H9 (cell line): ENCODE data around the gene PCBD2. TPM values are rescaled to one million over a fixed set of nuclear protein-coding genes. Genes with fewer than 3 reads are reported as not detected.

Experiments
- DNase-seq: peaks from one replicate; pipeline ENCODE4 v3.0.0-alpha.2; 2017
- H2AFZ ChIP-seq: one replicate; pipeline ENCODE4 v1.6.1; 2013; ENCODE audit warnings: mild to moderate bottlenecking, low read length, control low read depth, moderate library complexity
- H2AK5ac ChIP-seq: 2 replicates; pipeline ENCODE4 v1.6.1; 2013; ENCODE audit warnings: low read length, control low read depth, mixed read lengths; ENCODE audit not compliant: insufficient read length
- H2BK120ac ChIP-seq: one replicate; pipeline ENCODE4 v1.6.1; 2013; ENCODE audit warnings: low read depth, mild to moderate bottlenecking, low read length, control low read depth, inconsistent platforms; ENCODE audit not compliant: poor library complexity, severe bottlenecking
- H2BK12ac ChIP-seq: 2 replicates; pipeline ENCODE4 v1.6.1; 2013; ENCODE audit warnings: low read length, control low read depth, mixed read lengths, low read depth; ENCODE audit not compliant: insufficient read length
- H2BK15ac ChIP-seq: 2 replicates; pipeline ENCODE4 v1.6.1; 2013; ENCODE audit warnings: low read depth, low read length, control low read depth
- H2BK20ac ChIP-seq: one replicate; pipeline ENCODE4 v1.6.1; 2013; ENCODE audit warnings: low read depth, mild to moderate bottlenecking, low read length, control low read depth, inconsistent platforms; ENCODE audit not compliant: poor library complexity, severe bottlenecking
- H2BK5ac ChIP-seq: 2 replicates; pipeline ENCODE4 v1.6.1; 2013; ENCODE audit warnings: low read length, control low read depth, mixed read lengths; ENCODE audit not compliant: insufficient read length
- H3K14ac ChIP-seq: 2 replicates; pipeline ENCODE4 v1.6.1; 2013; ENCODE audit warnings: low read length, control low read depth; ENCODE audit not compliant: insufficient read depth
- H3K18ac ChIP-seq: 2 replicates; pipeline ENCODE4 v1.6.1; 2013; ENCODE audit warnings: low read depth, mild to moderate bottlenecking, mixed read lengths, low read length, control low read depth; ENCODE audit not compliant: insufficient read length
- H3K23ac ChIP-seq: 2 replicates; pipeline ENCODE4 v1.6.1; 2013; ENCODE audit warnings: low read length, control low read depth, mixed read lengths, low read depth; ENCODE audit not compliant: insufficient read length
- H3K23me2 ChIP-seq: 2 replicates; pipeline ENCODE4 v1.6.1; 2013; ENCODE audit warnings: low read depth, mild to moderate bottlenecking, mixed read lengths, low read length, control low read depth; ENCODE audit not compliant: insufficient read length, poor library complexity, severe bottlenecking
- H3K27ac ChIP-seq: 2 replicates; pipeline ENCODE4 v1.5.1; 2013; ENCODE audit warnings: low read length, control low read depth, mixed read lengths, low read depth; ENCODE audit not compliant: insufficient read length
- H3K27me3 ChIP-seq: 2 replicates; pipeline ENCODE4 v1.6.1; 2013; ENCODE audit warnings: low read length, control low read depth, inconsistent platforms; ENCODE audit not compliant: insufficient read depth
- H3K4ac ChIP-seq: 2 replicates; pipeline ENCODE4 v1.6.1; 2013; ENCODE audit warnings: low read depth, mild to moderate bottlenecking, control low read depth, inconsistent platforms, low read length, moderate library complexity
- H3K4me1 ChIP-seq: 2 replicates; pipeline ENCODE4 v1.6.1; 2013; ENCODE audit warnings: low read length, control low read depth, inconsistent platforms; ENCODE audit not compliant: insufficient read depth
- H3K4me2 ChIP-seq: 2 replicates; pipeline ENCODE4 v1.6.1; 2013; ENCODE audit warnings: low read length, control low read depth, mixed read lengths; ENCODE audit not compliant: insufficient read length, insufficient read depth
- H3K56ac ChIP-seq: 2 replicates; pipeline ENCODE4 v1.6.1; 2013; ENCODE audit warnings: low read depth, mild to moderate bottlenecking, mixed read lengths, low read length, control low read depth; ENCODE audit not compliant: insufficient read length
- H3K79me1 ChIP-seq: 2 replicates; pipeline ENCODE4 v1.6.1; 2013; ENCODE audit warnings: low read depth, mild to moderate bottlenecking, moderate library complexity, low read length, control low read depth, inconsistent platforms; ENCODE audit not compliant: insufficient read depth, poor library complexity, severe bottlenecking
- H3K79me2 ChIP-seq: 2 replicates; pipeline ENCODE4 v1.6.1; 2013; ENCODE audit warnings: low read length, control low read depth, inconsistent platforms; ENCODE audit not compliant: insufficient read depth
- H3K9ac ChIP-seq: 2 replicates; pipeline ENCODE4 v1.6.1; 2013; ENCODE audit warnings: low read length, control low read depth, mixed read lengths; ENCODE audit not compliant: insufficient read length; ENCODE audit errors: extremely low read depth
- H3K9me3 ChIP-seq: one replicate; pipeline ENCODE4 v1.6.1; 2013; ENCODE audit warnings: low read depth, low read length, inconsistent platforms; ENCODE audit not compliant: control insufficient read depth
- H3T11ph ChIP-seq: one replicate; pipeline ENCODE4 v1.6.1; 2013; ENCODE audit warnings: mild to moderate bottlenecking, low read length, control low read depth, inconsistent platforms
- H4K20me1 ChIP-seq: one replicate; pipeline ENCODE4 v1.6.1; 2013; ENCODE audit not compliant: control insufficient read depth, insufficient read length, insufficient read depth
- H4K5ac ChIP-seq: 2 replicates; pipeline ENCODE4 v1.6.1; 2013; ENCODE audit warnings: low read depth, mild to moderate bottlenecking, mixed read lengths, low read length, control low read depth; ENCODE audit not compliant: insufficient read length
- H4K8ac ChIP-seq: replicated peaks from 2 replicates; pipeline ENCODE4 v1.6.1; 2013; ENCODE audit warnings: low read length, control low read depth, mixed read lengths, low read depth; ENCODE audit not compliant: insufficient read length
- H4K91ac ChIP-seq: 2 replicates; pipeline ENCODE4 v1.6.1; 2013; ENCODE audit warnings: low read depth, mild to moderate bottlenecking, moderate library complexity, mixed read lengths, low read length, control low read depth; ENCODE audit not compliant: insufficient read length
- H3K27ac Mint-ChIP-seq, 3 experiments: 2 replicates in 2 of 3; 3 replicates in 1 of 3; pipeline ENCODE4 v1.8.0; 2020 to 2021; ENCODE audit warnings: mixed read lengths in 3 of 3, mild to moderate bottlenecking in 1 of 3, moderate library complexity in 1 of 3
- H3K27me3 Mint-ChIP-seq: 2 replicates; pipeline ENCODE4 v1.8.0; 2021; ENCODE audit warnings: low read depth, mild to moderate bottlenecking, moderate library complexity, mixed read lengths
- H3K36me3 Mint-ChIP-seq, 3 experiments: 2 replicates in 2 of 3; 3 replicates in 1 of 3; pipeline ENCODE4 v1.8.0; 2020 to 2021; ENCODE audit warnings: low read depth in 3 of 3, mixed read lengths in 3 of 3; ENCODE audit not compliant: insufficient read depth in 1 of 3
- H3K4me1 Mint-ChIP-seq, 2 experiments: 2 replicates each; pipeline ENCODE4 v1.8.0; 2020; ENCODE audit warnings: mixed read lengths in 2 of 2
- H3K4me3 Mint-ChIP-seq, 2 experiments: 2 replicates in 1 of 2; 3 replicates in 1 of 2; pipeline ENCODE4 v1.8.0; 2020 to 2021; ENCODE audit warnings: mild to moderate bottlenecking in 2 of 2, mixed read lengths in 2 of 2, moderate library complexity in 1 of 2
- H3K9me3 Mint-ChIP-seq, 2 experiments: 2 replicates in 1 of 2; 3 replicates in 1 of 2; pipeline ENCODE4 v1.8.0; 2020; ENCODE audit warnings: mild to moderate bottlenecking in 2 of 2, mixed read lengths in 2 of 2, moderate library complexity in 1 of 2
- CTCF ChIP-seq: fragments of 200-600 bp; sonication (generic); conservative IDR thresholded peaks from 3 replicates; pipeline ENCODE4 v1.8.0; 2021; ENCODE audit warnings: antibody characterized with exemption, mild to moderate bottlenecking
- WGBS: extraction: QIAGEN DNeasy Blood & Tissue Kit; methylation state at CpG from one replicate; pipeline ENCODE4 v1.1.7; 2013; ENCODE audit warnings: missing lambda C conversion rate, low lambda C conversion rate, mixed read lengths; ENCODE audit not compliant: insufficient read length; ENCODE audit errors: extremely low coverage; 5-methylcytosine and 5-hydroxymethylcytosine counted together
- total RNA-seq: library from RNA; stranded (reverse); gene quantifications from 2 replicates; pipeline ENCODE4 v1.2.1, GENCODE V29; 2021

The PCBD2 gene
- total RNA-seq, 1 experiment from 2014 or later: 11.9 TPM

GRCh38 chr5:134943547-134943946 is 38.6 kb downstream of the PCBD2 start:
- H3K23ac ChIP-seq: no peak overlapping the region
- H4K91ac ChIP-seq: no peak overlapping the region
- no peak overlapping the region for H3K9ac ChIP-seq
- no peaks in the 10 kb centered on the region for H3K4me1 ChIP-seq
- Mint-ChIP-seq H3K36me3 (peaks cover 0 to 9% (median 6%) of the 10 kb centered on the region in 3 experiments; a peak in 5 of 7 replicates), H3K27ac (no peak overlapping the region), H3K9me3 (no peaks in the 10 kb centered on the region), H3K4me3 (no peak overlapping the region), H3K27me3 (no peaks in the 10 kb centered on the region), H3K4me1 (peaks cover 1 to 2% of the 10 kb centered on the region in 2 experiments; a peak in 3 of 4 replicates)
- H2BK20ac ChIP-seq: no peak overlapping the region
- no peak overlapping the region for H3K14ac ChIP-seq
- no peaks in the 10 kb centered on the region for H3K27me3 ChIP-seq
- no peaks in the 10 kb centered on the region for H4K20me1 ChIP-seq
- H3K9me3 ChIP-seq: no peaks in the 10 kb centered on the region
- no peak overlapping the region for H3K4ac ChIP-seq
- no peak for TF ChIP-seq CTCF
- H2BK12ac ChIP-seq: no peak overlapping the region
- H3K27ac ChIP-seq: no peak overlapping the region
- no peak overlapping the region for H2BK120ac ChIP-seq
- H3K79me2 ChIP-seq: no peaks in the 10 kb centered on the region
- no peak overlapping the region for H4K8ac ChIP-seq
- H2BK5ac ChIP-seq: no peak overlapping the region
- no peak overlapping the region for H2AK5ac ChIP-seq
- no peaks in the 10 kb centered on the region for H3K23me2 ChIP-seq
- H2AFZ ChIP-seq: no peak overlapping the region
- no CpG with 5 or more reads among the region's 1 CpG for WGBS
- H3K56ac ChIP-seq: no peak overlapping the region
- DNase-seq: no peak
- H3K4me2 ChIP-seq: no peak overlapping the region
- no peak overlapping the region for H2BK15ac ChIP-seq
- no peak overlapping the region for H3T11ph ChIP-seq
- H3K18ac ChIP-seq: no peak overlapping the region
- no peak overlapping the region for H4K5ac ChIP-seq
- no peaks in the 10 kb centered on the region for H3K79me1 ChIP-seq
